Fibroblast of peridontal ligament (primary cell): ENCODE measurements around the gene TNS1.
A peak's percentile ranks its signal among the peaks of the same experiment; 100 is the strongest.

Experiments
- DNase-seq: peaks from one replicate; pipeline ENCODE4 v3.0.0-alpha.2; 2010; ENCODE audit errors: extremely low read depth

The TNS1 gene

GRCh38 chr2:217873371-217873770 lies 129.4 kb downstream of the TNS1 start:
- DNase-seq: no peak

DNA sequence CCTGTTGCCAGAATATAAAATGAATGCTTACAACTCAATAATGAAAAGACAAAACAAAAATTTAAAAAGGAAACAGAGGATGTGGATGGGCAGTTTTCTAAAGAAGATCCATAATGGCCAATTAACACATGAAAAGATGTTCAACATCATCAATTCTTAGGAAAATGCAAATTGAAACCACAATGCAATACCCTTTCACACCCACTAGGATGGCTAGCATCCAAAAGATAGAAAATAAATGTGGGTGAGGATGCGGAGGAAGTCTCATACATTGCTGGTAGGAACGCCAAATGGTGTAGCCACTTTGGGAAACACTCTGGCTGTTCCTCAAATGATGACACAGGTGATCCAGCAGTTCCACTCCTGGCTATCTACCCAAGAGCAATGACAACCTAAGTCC lies 130.5 kb downstream of the TNS1 start:
- no peak for DNase-seq

DNA sequence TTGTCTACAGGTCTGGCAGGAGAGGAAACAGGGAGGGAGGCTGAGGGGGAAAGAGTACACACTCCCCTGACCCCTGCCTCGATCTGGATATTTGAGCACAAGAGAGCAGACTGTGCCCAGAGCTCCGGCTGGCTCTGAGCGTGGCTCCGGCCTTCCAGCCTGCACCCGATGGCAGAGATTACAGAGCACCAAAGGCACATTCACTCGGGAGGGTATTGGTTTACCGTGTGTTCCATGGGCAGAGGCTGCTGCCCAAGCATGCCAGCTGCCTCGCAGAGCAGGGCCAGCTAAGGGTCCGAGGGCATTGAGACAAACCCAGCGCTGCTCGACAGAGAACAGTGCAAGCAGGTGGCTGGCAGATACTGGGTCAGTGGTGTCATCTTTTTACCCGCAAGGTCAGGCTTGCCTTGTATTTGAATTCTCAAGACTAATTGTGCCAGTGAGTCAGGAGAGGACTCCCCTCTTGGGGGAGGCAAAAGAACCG lies 132.2 kb downstream of the TNS1 start:
- DNase-seq: no peak

GRCh38 chr2:217868911-217869334 lies 133.9 kb downstream of the TNS1 start:
- DNase-seq: peak; percentile 38

DNA sequence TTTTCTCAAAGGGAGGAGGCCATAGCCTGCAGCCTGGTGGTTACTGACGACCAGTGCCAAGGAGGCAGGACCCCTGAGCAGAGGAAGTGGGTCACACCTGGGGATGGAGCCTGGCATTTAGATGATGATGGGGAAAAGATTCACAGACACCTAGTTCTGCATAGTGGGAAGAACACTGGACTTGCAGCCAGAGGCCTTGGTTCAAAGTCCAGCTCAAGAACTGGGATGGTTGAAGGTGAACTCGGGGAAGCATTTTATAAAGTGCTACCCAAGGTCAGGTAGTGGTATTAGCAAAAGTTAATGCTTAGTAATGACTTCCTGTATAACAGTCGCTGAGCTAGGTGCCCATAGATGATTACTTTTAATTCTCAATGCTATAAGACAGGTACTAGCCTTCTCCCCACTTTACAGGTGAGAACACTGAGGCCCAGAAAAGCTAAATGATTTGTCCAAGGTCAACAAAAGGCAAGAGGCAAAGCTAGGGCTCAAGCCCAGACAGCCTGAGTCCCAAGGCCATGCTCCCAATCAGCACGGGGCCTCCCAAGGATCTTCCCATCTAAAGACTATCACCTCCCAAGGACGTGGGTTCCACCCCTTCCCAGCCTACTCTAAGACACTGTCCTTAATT lies 134.4 kb downstream of the TNS1 start:
- DNase-seq: no peak

GRCh38 chr2:217866457-217866856 lies 136.3 kb downstream of the TNS1 start:
- DNase-seq: no peak

- DNase-seq: no peak
Measured at GRCh38 chr2:217864963-217865772, 137.6 kb downstream of the TNS1 start.

DNA sequence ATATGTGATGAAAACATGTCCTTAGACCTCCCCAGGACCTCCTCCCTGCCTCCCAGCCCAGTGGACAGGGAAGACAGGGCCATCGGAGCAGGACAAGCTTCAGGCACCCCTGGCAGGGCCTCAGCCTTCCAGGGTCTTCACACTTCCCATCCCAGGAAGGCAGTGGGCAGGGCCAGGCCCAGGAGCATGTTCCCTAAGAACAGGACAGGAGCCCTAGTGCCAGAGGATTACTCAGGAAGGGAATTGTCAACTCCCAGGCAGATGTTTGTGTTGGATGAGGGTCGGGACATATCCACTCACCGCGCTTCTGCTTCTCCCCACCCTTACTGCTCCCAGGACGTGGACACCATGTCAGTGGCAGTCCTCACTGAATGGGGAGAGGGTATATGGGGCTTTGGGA lies 138.9 kb downstream of the TNS1 start:
- no peak for DNase-seq

DNA sequence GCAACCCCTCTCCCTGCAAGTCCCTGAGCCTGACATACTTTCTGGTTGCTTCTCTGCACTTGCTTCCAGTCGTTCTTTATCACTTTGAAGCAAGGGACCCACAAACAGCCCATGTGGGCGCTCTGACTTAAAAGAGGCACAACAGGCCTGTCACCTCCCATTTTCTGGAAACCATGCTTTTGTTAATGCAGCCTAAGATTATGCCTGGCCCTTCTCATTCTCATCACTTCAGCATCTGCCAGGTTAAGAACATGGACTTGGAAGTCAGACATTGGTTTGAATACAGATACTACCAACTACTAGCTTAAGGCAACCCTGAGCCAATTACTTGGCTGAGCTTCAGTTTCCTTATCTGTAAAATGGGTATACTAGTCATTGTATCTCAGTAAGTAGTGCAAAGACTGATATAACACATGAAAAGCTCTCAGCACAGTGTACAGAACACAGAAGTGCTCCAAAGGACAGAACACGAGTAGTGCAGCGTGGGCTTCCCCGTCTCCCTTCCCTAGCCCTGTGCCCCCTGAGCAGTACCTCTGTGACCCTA lies 141.4 kb downstream of the TNS1 start:
- DNase-seq: no peak

GRCh38 chr2:217859926-217860325 lies 142.9 kb downstream of the TNS1 start:
- no peak for DNase-seq

- DNase-seq: peak; percentile 99
Measured at GRCh38 chr2:217858519-217859491, 144.0 kb downstream of the TNS1 start.

GRCh38 chr2:217857624-217858506 lies 144.9 kb downstream of the TNS1 start:
- no peak for DNase-seq

GRCh38 chr2:217856871-217857270 lies 145.9 kb downstream of the TNS1 start:
- no peak for DNase-seq

- DNase-seq: no peak
Measured at GRCh38 chr2:217856159-217856558, 146.6 kb downstream of the TNS1 start.

GRCh38 chr2:217854684-217855420 lies 147.9 kb downstream of the TNS1 start:
- DNase-seq: no peak

DNA sequence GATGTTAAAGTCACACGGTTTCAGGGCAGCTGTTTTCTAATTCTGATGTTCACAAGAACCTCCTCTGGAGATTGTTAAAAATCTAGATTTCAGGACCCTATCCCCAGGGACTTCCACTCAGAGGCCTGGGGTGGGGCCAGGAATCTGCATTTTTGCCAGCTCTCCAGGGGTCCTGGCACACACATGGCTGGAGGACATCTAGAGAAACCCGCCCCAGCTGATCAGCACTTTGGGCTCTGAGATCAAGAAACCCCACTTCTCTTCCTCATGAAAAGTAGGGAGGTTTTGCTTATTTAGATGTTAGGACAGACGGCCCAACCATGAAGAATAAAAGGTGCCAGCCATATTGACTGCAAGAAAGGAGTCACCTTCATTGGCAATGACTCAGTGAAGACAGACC lies 148.8 kb downstream of the TNS1 start:
- no peak for DNase-seq

GRCh38 chr2:217853301-217853881 lies 149.4 kb downstream of the TNS1 start:
- peak; percentile 83 for DNase-seq

DNA sequence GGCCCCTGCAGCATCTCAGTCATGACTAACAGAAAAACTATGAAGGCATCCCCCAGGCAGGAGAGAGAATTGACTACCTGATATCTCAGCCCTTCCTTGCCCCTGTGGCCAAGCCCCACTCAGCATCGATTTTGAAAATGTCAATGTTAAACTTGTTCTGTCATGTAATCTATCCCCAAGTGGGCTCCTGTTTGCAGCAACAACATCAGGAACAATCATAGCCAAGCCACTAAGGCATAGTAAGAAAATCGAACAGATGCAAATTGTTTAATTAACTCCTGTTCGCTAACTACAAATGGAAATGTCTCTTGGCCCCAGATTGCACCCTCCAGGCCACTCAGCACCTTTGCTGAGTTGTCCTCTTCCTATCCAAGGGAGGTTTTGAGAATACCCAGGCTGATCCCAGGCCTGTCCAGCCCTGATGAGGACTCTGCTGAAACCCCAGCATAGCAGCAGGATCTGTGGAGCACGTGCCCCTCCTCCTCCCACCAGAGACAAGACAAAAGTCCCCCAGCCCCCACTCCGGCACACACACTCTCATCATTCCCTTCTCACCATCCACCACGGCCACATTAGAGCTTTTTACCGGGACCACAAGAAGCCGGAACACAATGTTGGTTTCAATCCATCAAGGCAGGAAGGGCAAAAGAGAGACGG lies 150.1 kb downstream of the TNS1 start:
- DNase-seq: no peak
